Measurements from ENCODE around the gene COL6A1. TPM values are rescaled to one million over a fixed set of nuclear protein-coding genes. Genes with fewer than 3 reads are reported as not detected.

COL6A1 gene
- polyA plus RNA-seq, 1 donor, result 377 TPM

- DNase-seq (ENCODE audit: low read depth), result no peak
Measured at GRCh38 chr21:45993210-45994085, 11.9 kb downstream of the COL6A1 start.

DNA sequence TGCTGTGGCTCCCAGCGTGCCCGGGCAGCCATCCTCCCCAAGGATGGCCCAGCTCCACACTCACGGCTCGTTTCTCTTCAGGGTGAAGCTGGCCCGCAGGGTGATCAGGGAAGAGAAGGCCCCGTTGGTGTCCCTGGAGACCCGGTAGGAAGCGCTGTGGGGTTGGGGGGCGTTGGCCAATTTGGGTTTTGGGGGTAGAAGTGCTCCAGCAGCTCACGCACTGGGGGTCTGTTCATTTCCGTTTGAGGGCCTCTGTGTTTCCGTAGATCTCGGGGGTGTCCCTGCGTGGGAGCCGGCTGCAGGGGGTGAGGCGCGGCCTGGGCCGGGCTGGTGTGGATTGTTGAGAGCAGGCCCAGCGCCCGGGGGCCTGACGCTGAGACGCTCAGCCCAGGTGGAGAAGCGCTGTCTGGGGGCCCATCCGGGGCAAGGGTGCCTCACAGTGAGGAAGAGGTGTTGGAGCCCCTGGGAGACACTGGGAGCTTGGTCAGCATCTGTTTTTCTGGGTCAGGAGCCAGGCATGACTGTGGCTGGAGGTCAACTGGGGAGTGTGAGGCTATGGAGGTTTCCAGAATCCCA, 12.6 kb downstream of the COL6A1 start:
- DNase-seq (ENCODE audit: low read depth), result no peak

GRCh38 chr21:45994759-45995685, 13.5 kb downstream of the COL6A1 start:
- no peak for DNase-seq (ENCODE audit: low read depth)

DNA sequence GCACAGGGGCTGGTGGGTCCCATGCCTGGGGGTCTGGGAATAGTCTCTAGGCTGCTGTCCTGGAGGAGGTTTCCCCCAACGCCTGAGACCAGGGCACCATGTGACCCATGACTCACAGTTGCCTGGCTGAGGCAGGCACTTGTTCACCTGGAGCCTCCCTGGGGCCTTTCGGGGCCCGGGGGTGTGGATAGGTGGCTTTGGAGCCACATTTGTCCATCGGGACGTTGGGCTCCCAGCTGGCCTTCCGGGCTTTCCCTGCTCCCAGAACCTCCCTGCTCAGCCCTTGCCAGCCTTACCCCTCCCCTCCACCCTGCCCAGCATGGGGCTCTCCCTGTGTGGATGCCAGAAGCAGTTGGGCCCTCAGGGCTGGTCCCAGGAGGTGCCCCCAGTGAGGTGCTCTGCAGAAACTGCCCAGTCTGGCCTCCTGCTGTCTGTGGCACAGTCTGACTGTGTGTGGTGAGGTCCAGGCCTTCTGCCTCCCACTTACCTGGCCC, 14.2 kb downstream of the COL6A1 start:
- DNase-seq (ENCODE audit: low read depth), result no peak

- DNase-seq (ENCODE audit: low read depth), result no peak
Measured at GRCh38 chr21:45996311-45997204, 15.0 kb downstream of the COL6A1 start.

DNA sequence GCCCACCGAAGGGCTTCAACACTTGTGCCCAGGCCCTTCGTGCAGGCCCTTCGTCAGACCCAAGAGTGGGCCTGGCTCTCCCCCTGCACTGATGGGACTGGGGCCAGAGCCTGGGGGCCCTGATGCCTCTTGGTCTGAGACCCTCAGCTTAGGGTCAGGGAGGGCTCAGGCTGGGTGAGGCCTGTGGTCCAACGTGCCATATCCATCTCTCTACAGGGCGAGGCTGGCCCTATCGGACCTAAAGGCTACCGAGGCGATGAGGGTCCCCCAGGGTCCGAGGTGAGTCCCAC, 15.6 kb downstream of the COL6A1 start:
- DNase-seq (ENCODE audit: low read depth), result no peak

DNA sequence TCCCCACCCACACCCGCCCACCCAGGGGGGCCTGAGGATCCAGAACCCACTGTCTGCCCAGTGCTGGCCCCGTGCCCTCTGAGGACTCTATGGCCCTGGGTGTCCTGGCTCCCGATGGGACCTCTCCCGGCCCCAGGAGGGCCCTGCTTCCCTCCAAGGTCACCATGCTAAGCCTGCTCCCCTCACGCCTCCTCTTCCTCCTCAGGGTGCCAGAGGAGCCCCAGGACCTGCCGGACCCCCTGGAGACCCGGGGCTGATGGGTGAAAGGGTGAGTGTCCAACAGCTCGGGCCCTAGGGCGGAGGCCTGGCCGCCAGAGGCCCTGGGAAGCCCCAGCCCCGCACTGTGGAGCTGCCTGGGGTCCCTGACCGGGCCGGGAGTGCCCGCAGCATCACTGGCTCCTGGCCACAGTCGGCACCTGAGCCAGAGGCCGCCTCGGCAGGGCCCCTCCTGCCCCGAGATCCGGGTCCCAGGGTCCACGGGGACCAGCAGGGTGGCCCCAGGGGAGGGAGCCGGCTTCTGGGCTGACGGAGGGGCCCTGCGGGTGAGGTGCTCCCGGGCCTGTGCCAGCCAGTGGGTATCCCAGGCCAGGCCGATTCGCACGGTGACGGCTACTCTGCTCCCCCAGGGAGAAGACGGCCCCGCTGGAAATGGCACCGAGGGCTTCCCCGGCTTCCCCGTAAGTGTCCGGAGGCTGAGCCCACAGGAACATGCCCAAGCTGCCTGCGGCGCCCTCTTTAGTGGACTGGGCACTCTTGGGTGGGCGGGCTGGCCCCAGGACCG, 16.1 kb downstream of the COL6A1 start:
- DNase-seq (ENCODE audit: low read depth), result no peak

DNA sequence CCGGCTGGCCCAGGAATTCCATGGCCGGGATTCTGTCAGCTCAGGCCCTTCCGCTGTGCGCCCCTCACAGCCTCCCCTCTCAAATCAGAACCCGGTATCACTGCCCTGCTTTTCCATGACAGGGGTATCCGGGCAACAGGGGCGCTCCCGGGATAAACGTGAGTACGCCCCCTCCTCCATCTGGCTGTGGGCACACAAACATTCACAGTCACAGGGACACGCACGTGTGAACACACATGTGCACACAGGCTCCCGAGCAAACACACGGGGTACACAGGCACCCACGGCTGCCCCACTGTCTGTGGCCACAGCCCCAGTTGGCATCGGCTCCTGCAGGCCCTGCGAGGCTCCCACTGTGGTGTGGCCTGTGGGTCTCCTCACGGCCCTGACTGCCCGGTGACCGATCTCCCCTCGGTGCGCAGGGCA, 16.7 kb downstream of the COL6A1 start:
- DNase-seq (ENCODE audit: low read depth), result no peak

DNA sequence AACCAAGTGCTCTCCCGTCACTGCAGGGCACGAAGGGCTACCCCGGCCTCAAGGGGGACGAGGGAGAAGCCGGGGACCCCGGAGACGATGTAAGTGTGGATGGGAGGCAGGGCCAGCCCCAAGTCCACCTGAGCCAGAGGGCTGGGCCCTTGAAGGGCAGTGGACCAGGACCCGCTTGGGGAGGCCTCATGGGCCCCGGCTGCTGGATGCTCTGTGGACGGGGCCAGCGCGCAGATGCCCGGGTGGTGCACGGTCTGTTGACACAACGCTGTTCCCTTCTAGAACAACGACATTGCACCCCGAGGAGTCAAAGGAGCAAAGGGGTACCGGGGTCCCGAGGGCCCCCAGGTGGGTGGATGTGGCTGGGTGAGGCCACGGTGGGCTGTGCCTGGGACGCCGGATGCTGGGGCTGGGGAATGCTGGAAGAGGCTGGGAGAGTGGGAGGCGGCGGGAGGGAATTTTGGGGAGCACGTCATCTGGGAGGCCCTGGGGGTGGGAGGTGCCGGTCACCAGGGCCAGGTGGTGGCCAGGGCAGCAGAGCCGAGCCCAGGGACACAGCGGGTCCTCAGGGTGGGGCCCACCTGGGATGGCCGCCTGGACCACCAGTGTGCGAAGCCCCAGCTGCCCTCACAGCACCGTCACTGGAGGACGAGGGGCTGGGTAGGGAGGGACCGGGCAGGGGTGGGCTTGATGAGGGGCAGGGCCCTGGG, 17.5 kb downstream of the COL6A1 start:
- DNase-seq (ENCODE audit: low read depth), result no peak

DNA sequence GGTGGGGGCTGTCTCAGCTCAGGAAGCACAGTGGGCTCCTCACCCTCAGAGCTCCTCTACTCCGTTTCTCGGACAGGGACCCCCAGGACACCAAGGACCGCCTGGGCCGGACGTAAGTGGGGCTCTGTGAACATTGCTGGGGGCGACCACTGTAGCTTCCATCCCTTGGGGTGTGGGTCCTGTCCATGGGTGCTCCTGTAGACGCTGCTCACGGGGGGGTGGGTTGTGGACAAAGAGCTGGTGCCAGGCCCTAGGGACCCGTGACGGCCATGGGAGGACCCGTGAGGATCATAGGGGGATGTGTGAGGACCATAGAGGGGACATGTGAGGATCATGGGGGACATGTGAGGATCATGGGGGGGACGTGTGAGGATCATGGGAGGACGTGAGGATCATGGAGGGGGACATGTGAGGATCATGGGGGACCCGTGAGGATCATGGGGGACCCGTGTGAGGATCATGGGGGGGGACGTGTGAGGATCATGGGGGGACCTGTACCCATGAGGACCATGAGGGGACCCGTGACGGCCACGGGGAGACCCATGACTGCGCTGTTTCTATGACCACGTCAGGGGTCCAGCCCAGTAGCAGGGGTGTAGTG, 18.1 kb downstream of the COL6A1 start:
- DNase-seq (ENCODE audit: low read depth), result no peak

- DNase-seq (ENCODE audit: low read depth), result no peak
Measured at GRCh38 chr21:46000182-46000730, 18.7 kb downstream of the COL6A1 start.

DNA sequence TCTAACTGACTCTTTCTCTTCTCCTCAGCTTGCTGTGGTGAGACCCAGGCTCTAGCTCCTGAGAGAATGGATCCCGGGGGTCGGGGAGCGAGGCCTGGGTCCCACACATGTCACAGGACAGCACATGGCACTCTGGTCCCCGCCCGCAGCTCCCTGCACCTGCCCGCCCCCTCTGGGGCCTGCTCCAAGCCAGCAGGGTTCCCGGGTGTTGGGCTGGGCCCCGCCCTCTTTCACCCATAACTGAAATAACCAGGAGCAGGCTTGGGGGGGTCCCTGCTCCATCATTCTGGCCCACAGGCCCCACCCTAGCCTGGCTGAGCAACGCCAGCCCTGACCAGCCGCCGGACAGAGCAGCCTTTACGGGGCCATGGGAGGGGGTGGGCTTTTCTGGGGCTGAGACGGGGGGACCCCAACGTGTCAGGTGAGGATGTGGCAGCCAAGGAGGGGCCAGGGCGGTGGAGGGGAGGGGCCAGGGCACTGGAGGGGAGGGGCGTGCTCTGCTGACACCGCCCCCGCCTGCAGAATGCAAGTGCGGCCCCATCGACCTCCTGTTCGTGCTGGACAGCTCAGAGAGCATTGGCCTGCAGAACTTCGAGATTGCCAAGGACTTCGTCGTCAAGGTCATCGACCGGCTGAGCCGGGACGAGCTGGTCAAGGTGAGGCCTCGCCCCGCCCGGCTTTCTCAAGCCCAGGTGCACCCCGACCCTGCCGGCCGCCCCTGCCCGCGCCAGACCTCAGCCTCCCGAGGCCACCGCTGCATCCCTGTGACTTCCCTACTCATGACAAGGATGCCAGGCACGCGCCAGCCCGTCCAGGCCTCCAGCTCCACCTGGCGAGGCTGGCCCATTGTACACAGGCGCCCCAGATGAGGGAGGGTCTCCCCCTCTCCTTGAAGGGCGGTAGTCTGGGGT, 19.4 kb downstream of the COL6A1 start:
- DNase-seq (ENCODE audit: low read depth), result no peak

DNA sequence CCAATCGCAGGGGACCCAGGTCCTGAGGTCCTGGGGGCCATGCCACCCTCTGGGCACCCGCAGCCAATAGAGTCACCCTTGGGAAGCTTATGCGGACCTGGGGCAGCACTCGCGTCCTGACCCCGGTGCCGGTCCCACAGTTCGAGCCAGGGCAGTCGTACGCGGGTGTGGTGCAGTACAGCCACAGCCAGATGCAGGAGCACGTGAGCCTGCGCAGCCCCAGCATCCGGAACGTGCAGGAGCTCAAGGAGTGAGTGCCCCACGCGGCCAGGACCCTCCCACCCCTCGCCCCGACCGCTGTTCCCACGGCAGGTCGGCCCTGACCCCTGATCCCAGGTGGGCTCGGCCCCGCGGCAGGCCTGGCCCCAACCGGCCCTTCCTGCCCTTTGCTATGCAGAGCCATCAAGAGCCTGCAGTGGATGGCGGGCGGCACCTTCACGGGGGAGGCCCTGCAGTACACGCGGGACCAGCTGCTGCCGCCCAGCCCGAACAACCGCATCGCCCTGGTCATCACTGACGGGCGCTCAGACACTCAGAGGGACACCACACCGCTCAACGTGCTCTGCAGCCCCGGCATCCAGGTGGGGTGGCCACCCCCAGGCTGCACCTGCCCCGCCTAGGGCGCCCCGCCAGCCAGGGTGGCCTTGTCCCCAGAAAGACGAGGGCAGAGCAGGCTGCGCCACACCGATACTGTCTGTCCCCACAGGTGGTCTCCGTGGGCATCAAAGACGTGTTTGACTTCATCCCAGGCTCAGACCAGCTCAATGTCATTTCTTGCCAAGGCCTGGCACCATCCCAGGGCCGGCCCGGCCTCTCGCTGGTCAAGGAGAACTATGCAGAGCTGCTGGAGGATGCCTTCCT, 20.5 kb downstream of the COL6A1 start:
- no peak for DNase-seq (ENCODE audit: low read depth)

DNA sequence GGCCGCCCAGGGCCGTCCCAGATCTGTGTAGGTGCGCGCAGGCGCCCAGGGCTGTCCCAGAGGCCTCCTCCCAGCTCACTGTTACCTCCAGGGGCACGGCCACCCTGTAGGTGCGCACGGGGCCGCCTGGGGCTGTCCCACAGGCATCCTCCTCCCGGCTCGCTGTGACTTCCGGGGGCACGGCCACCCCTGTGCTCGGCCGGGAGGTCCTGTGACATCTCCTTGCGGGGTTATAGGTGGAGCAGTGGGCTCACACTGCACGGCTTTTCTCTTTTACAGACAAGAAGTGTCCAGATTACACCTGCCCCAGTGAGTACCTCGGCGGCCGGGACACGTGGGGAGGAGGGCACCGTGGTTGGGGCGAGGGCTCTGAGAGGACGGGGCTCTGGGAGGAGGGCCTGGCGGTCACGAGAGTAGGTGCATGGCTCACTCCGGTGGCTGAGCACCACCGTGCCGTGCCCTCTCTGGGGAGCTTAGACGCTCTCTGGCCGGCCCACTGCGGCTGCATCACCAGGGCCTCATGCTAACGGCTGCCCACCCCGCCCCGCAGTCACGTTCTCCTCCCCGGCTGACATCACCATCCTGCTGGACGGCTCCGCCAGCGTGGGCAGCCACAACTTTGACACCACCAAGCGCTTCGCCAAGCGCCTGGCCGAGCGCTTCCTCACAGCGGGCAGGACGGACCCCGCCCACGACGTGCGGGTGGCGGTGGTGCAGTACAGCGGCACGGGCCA, 21.4 kb downstream of the COL6A1 start:
- DNase-seq (ENCODE audit: low read depth), result no peak

DNA sequence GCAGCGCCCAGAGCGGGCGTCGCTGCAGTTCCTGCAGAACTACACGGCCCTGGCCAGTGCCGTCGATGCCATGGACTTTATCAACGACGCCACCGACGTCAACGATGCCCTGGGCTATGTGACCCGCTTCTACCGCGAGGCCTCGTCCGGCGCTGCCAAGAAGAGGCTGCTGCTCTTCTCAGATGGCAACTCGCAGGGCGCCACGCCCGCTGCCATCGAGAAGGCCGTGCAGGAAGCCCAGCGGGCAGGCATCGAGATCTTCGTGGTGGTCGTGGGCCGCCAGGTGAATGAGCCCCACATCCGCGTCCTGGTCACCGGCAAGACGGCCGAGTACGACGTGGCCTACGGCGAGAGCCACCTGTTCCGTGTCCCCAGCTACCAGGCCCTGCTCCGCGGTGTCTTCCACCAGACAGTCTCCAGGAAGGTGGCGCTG, 22.0 kb downstream of the COL6A1 start:
- DNase-seq (ENCODE audit: low read depth), result no peak

DNA sequence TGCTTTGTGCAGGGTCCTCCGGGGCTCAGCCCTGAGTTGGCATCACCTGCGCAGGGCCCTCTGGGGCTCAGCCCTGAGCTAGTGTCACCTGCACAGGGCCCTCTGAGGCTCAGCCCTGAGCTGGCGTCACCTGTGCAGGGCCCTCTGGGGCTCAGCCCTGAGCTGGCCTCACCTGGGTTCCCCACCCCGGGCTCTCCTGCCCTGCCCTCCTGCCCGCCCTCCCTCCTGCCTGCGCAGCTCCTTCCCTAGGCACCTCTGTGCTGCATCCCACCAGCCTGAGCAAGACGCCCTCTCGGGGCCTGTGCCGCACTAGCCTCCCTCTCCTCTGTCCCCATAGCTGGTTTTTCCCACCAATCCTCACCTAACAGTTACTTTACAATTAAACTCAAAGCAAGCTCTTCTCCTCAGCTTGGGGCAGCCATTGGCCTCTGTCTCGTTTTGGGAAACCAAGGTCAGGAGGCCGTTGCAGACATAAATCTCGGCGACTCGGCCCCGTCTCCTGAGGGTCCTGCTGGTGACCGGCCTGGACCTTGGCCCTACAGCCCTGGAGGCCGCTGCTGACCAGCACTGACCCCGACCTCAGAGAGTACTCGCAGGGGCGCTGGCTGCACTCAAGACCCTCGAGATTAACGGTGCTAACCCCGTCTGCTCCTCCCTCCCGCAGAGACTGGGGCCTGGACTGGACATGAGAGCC, 22.7 kb downstream of the COL6A1 start:
- DNase-seq (ENCODE audit: low read depth), result no peak

Data from forelimb muscle (tissue), 1 donor.